Heart left ventricle (tissue), 13 donors: Measurements from ENCODE around the gene RAB7B.

Experiments
- POLR2A ChIP-seq, 2 donors: fragments of 450-650 bp; IDR thresholded peaks; one replicate each; pipeline ENCODE4 v1.6.1; 2017; ENCODE audit warnings: antibody characterized with exemption in 2 of 2, mild to moderate bottlenecking in 2 of 2, moderate library complexity in 2 of 2
- TF ChIP-seq, protein P1 (sequence below), 12 donors: fragments of 200-600 bp; sonication (generic) in 4 of 12; IDR thresholded peaks; one replicate each; pipeline versions ENCODE4 v1.5.0 to v1.8.0; 2018 to 2022; ENCODE audit warnings: antibody characterized with exemption in 12 of 12, mild to moderate bottlenecking in 5 of 12
- donor health status: ischemic (EF 13 %, LVEDD 7.1; RV severe dilation, severe dysfunction).
- donor health status: DM: no; HTN: yes; CAD: no.
- donor health status: DM: no; HTN: no; CAD: no.
- donor health status: ischemic (EF 25% LVEDD 6.9; RV normal size, moderate dysfunction).
- donor health status: ischemic (EF 25% LVEDD 5.7; RV mildly dilated, moderate dysfunction).
- donor health status: ischemic (EF 35%, LVEDD 5.7; RV mildly dilated, moderate dysfunction).
- donor health status: nonischemic (EF 11% LVEDD 7.7; RV severe dilation, severe dysfunction).
- donor health status: DM: yes; HTN: yes; CAD: no.
- donor health status: PGD.
- donor health status: ischemic (EF 29% LVEDD 5.4; RV normal size, mild dysfunction).
- donor health status: nonischemic (EF 23%, LVEDD 6.1; RV moderate dilation, normal function).

DNA sequence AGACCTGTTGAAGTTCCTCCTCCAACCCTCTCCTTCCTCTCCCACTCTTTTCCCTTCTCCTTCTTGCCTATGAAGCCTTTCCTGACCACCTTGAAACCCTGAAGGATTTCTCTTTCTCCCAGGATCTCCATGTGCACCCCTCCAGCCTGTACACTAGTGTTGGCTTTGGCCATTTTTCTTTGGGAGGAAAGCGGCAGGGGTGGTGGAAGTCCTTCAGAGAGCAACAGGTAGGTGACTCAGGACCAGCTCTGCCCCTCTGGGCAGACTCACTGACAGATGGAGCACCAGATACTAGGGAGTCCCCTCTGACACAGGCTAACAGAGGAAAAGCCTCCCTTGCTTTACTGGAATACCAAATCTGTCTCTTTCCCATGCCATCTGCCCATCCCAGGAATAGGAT is 64.5 kb downstream of the RAB7B start:
- TF ChIP-seq, protein P1, sequence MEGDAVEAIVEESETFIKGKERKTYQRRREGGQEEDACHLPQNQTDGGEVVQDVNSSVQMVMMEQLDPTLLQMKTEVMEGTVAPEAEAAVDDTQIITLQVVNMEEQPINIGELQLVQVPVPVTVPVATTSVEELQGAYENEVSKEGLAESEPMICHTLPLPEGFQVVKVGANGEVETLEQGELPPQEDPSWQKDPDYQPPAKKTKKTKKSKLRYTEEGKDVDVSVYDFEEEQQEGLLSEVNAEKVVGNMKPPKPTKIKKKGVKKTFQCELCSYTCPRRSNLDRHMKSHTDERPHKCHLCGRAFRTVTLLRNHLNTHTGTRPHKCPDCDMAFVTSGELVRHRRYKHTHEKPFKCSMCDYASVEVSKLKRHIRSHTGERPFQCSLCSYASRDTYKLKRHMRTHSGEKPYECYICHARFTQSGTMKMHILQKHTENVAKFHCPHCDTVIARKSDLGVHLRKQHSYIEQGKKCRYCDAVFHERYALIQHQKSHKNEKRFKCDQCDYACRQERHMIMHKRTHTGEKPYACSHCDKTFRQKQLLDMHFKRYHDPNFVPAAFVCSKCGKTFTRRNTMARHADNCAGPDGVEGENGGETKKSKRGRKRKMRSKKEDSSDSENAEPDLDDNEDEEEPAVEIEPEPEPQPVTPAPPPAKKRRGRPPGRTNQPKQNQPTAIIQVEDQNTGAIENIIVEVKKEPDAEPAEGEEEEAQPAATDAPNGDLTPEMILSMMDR (IDR thresholded peaks at IDR 0.05), result no peak
- TF ChIP-seq POLR2A (IDR thresholded peaks at IDR 0.05), result no peak
